Activated effector memory CD4-positive, alpha-beta T cell treated with Interleukin-2 at 50 U/mL for 16 hours (primary cell): Measurements from ENCODE around the gene FER1L5.

Experiments used
- DNase-seq: peaks from one replicate; pipeline ENCODE4 v3.0.0-alpha.2; 2020

The FER1L5 gene

GRCh38 chr2:96699621-96700020 lies 57.1 kb downstream of the FER1L5 start:
- DNase-seq, result no peak

GRCh38 chr2:96700086-96700485 lies 57.5 kb downstream of the FER1L5 start:
- no peak for DNase-seq

GRCh38 chr2:96701636-96702035 lies 59.1 kb downstream of the FER1L5 start:
- no peak for DNase-seq

GRCh38 chr2:96702098-96702785 lies 59.7 kb downstream of the FER1L5 start:
- DNase-seq, result no peak

- no peak for DNase-seq
Observed at GRCh38 chr2:96703021-96703751, 60.6 kb downstream of the FER1L5 start.

GRCh38 chr2:96710985-96711384 lies 68.4 kb downstream of the FER1L5 start:
- no peak for DNase-seq

- DNase-seq, result no peak
Observed at GRCh38 chr2:96715658-96716057, 73.1 kb downstream of the FER1L5 start.

GRCh38 chr2:96716388-96716787 lies 73.8 kb downstream of the FER1L5 start:
- no peak for DNase-seq

GRCh38 chr2:96726131-96726530 lies 83.6 kb downstream of the FER1L5 start:
- DNase-seq, result no peak

GRCh38 chr2:96727431-96727830 lies 84.9 kb downstream of the FER1L5 start:
- no peak for DNase-seq

- DNase-seq, result no peak
Observed at GRCh38 chr2:96729748-96730147, 87.2 kb downstream of the FER1L5 start.

GRCh38 chr2:96730212-96730611 lies 87.6 kb downstream of the FER1L5 start:
- no peak for DNase-seq

GRCh38 chr2:96733931-96734330 lies 91.4 kb downstream of the FER1L5 start:
- no peak for DNase-seq

- DNase-seq, result no peak
Observed at GRCh38 chr2:96734880-96735583, 92.5 kb downstream of the FER1L5 start.

- DNase-seq, result no peak
Observed at GRCh38 chr2:96737251-96737650, 94.7 kb downstream of the FER1L5 start.

GRCh38 chr2:96737831-96738230 lies 95.3 kb downstream of the FER1L5 start:
- no peak for DNase-seq

GRCh38 chr2:96739076-96739632 lies 96.6 kb downstream of the FER1L5 start:
- DNase-seq, result no peak

GRCh38 chr2:96739633-96740428 lies 97.3 kb downstream of the FER1L5 start, which contains the start of gene LMAN2L:
Gene LMAN2L (minus strand): TSS chr2:96740064. CDS start chr2:96740040, 24 bp downstream.
- peak; percentile 93 for DNase-seq

GRCh38 chr2:96747061-96747617 lies 104.6 kb downstream of the FER1L5 start:
- DNase-seq, result no peak

GRCh38 chr2:96751800-96752199 lies 109.2 kb downstream of the FER1L5 start:
- DNase-seq, result no peak

GRCh38 chr2:96753661-96754282 lies 111.2 kb downstream of the FER1L5 start:
- DNase-seq, result no peak

GRCh38 chr2:96754317-96754716 lies 111.8 kb downstream of the FER1L5 start:
- DNase-seq, result no peak
